ENCODE results near the gene CD79B.
A peak's percentile ranks its signal among the peaks of the same experiment; 100 is the strongest.

CD79B gene

DNA sequence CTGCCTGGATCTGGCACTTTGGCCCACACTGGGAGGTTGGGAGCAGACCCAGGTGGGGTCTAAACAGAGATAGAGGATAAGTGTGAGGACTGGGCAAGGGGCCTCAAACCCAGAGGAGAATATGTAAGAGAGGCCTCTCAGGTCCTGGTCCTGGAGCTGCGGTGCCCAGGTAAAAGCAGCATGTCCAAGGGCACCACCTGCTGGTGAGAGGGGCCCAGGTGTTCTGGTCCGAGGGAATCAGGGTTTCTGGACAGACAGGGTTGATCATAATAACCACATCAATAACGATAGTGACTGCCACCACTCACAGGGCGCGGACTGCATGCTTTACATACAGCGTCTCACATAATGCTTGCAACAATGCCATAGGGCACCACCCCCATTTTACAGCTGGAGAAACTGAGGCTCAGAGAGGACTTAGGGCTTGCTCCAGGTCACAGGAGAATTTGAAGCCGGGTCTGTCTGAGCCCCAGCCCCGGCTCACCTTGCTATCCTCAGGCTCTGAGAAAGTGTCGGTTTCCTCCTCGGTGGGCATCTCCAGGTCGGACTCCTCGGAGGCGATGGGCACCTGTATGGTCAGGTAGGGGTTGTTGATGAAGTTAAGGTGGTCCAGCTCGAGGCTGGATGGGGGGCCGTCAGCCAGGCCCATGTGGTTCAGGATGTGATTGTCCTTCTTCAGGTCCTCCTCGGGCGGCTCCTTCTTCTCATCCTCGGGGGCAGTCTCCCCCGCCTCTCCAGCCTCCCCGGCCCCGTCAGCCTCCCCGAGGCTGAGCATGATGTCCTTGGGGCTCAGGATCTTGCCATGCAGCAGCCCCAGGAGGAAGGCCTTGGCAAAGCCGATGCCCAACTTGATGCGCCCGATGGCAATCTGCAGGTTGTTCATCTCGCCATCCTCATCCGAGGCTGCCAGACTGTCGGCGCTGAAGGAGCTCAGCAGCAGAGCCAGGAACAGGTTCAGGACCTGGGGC, 19.1 kb upstream of the CD79B start:
- no peak for DNase-seq (ENCODE audit: low spot score)

DNA sequence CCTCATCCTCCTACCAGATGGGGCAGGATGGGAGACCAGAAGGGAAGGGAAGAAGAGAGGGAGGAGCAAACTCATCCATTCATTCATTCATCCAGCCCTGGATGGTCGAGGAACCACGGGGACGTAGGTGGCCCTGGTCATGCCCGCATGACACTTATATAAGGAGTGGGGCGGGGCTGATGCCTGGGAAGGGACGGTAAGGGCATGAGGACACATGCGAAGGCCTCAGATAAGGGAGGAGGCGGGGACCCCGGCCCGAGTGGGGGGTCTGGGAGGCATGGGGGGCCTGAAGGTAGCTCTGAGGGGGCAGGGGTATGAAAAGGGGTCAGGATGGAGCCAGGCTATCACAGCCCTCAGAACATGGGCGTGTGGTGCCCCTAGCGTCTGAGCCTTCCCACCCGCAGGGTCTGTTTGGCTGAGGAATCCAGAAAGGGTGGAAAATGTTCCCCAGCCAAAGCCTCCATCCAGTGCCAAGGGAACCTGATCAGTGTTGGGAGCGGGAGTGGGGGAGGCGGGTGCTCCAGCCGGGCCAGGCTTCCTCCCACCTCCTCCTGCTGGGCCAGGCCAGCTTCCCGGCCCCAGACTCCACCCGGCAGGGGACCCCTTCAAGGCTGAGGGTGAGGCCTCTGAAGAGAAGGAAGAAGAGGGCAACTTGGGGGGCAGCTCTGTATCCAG, 17.6 kb upstream of the CD79B start:
- DNase-seq (ENCODE audit: low spot score) = no peak

GRCh38 chr17:63948521-63948920, 16.4 kb upstream of the CD79B start:
- no peak for DNase-seq (ENCODE audit: low spot score)

DNA sequence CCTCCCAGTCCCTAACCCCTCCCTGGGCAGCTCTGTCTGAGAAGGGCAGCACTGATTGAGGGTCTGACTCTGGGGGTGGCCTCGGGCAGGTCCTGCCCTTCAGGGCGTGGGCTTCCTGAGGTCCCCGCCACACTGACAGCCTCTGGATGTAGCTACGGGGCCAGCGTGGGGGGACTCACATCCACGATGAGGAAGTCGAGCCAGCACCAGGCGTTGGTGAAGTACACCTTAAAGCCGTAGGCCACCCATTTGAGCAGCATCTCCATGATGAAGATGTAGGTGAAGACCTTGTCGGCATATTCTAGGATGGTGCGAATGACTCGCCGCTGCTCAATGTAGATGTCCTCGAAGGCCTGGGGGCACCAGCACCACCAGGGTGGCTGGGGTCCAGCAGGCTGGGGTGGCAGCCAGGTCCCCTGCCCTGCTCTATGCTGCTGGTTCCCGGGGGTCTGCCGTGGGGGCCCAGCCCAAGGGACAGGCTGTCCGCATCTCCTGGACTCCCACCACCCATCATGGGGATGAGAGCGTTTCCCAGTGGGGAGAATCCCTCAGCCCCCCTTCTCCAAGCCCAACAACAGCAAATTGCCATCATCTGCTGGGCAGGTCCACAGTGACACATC, 15.7 kb upstream of the CD79B start:
- no peak for DNase-seq (ENCODE audit: low spot score)

DNA sequence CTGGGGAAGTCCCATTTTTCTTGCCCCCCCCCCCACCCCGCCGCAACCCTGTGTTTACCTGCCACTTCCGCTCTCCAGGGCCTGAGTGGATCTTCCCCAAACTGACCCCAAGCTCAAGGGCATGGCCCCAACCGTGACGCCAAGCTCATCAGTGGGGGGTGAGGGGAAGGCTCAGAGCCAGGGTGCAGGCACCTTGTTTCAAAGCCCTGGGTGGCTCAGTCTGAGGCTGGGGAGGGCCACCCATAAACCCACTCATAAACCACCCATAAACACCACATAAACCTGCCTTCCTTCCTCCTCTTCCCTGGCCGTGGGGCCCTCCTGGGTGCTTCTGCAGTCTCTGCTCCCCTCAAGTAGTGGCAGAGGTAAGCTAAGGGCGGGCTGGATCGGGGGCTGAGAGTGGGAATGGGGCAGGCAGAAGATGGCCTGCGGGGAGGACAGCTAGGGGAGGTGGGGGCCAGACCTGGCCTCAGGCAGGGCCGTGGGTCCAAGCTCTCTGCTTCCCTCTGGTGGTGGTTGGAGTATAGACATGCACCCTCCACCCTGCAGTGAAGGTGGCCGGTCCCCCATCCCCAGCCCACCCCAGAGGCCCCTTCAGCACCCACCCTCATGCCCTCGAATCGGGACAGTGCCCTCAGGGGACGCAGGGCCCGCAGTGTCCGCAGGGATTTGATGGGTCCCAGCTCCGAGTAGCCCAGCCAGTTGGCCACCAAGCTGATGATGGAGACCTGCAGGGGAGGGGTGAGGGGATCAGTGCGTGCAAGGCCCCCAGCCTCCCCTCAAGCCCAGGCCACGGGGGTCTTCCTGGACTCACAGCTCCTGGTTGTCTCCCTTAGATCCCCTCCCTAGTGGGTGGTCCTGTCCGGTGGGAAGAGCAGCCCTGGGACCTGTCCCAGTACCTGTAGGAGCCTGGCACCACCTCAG, 14.6 kb upstream of the CD79B start:
- peak; percentile 32 for DNase-seq (ENCODE audit: low spot score)

DNA sequence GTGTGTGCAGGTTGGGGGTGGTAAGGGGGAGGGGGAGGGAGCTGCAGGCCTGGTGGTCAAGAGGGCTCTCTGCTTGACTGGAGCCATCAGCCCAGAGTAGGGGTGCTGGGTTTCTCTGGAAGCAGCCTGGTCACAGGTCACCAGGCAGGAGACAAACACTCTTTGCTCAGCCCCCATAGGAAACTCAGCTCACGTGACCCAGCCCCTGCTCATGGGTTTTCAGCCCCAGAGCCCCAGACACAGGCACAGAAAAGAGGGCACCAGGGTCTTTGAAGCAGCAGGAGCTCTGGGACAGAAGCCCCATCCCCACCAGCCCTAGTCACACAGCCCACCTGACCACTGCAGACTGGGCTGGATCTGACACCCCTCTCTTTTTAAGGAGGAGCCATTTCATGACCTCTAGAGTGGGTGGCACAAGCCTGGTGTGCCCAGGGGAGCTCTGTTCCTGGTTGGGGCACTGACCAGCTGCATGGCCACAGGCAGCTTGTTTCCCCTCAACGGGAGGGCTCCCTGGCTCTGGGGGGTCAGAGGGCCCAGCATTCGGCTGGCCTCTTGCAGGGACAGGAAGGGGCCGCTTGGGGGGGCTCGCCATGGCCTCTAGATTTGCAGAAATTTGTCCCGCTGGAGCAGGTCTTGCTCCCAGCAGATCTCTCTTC, 13.8 kb upstream of the CD79B start:
- DNase-seq (ENCODE audit: low spot score) = no peak

DNA sequence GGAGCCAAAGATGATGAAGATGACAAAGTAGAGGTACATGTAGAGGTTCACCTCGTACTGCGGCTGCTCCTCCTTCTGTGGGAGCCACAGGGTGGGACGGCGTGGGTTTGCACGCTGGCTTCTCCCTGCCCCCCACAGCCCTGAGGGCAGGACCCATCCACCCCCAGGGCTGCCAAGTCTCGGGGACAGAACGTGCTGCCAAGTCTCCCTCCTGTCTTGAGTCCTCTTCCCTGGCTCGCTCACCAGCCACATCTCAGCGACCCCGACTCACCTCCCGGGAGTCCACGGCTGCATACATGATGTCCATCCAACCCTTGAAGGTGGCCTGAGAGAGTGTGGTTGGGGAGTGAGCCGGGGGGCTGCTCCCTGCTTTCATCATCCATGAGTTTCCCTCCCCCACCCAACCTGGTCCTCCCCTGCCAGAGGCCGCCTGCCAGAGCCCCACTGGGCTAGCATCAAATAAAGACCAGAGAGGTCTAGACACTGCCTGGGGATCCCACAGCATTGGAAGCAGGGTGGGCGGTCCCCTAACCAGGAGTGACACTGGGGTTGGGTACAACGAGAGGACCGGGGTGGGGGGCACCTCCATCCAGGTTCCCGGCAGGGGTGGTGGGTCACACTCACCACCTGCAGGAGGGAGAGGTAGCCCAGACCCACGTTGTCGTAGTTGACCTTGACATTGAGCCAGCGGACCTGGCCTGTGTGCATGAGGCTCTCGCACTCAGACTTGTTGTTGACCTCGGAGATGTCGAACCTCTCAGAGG, 12.8 kb upstream of the CD79B start:
- no peak for DNase-seq (ENCODE audit: low spot score)

- DNase-seq (ENCODE audit: low spot score) = no peak
These were observed 11.6 kb upstream of the CD79B start for GRCh38 chr17:63943745-63944144.

GRCh38 chr17:63942309-63942985, 10.3 kb upstream of the CD79B start:
- DNase-seq (ENCODE audit: low spot score) = no peak

DNA sequence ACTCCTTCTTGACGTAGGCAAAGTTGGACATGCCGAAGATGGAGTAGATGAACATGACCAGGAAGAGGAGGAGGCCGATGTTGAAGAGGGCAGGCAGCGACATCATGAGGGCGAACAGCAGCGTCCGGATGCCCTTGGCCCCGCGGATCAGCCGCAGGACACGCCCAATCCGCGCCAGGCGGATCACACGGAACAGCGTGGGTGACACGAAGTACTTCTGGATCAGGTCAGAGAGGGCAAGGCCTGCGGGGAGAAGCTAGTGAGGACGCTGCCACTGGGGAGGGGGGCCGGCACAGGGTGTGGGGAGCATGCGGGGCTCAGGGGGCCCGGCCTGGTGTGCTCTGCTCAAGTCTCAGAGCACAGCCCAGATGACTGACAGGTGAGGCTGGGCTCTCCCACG, 9.6 kb upstream of the CD79B start:
- DNase-seq (ENCODE audit: low spot score) = no peak

- no peak for DNase-seq (ENCODE audit: low spot score)
These were observed 9.0 kb upstream of the CD79B start for GRCh38 chr17:63941162-63941561.

DNA sequence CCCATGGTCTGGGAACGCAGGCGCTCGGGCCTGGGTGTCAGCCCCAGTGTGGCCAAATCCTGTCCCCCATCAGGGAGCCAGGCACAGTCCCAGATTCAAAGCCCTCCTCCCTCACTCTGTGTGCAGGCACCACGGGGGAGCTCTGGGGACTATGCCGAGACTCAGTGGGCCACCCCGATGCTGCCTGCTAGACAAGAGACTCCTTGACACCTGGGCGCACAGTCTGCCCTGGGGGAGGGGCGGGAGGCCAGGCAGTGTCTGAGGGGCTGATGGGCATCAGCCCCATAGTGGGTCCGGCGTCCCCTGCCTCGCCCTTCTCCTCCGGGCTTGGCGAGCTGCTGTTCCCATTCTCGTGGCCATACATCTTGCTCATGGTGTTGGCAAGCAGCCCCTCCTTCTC, 8.5 kb upstream of the CD79B start:
- DNase-seq (ENCODE audit: low spot score) = no peak

DNA sequence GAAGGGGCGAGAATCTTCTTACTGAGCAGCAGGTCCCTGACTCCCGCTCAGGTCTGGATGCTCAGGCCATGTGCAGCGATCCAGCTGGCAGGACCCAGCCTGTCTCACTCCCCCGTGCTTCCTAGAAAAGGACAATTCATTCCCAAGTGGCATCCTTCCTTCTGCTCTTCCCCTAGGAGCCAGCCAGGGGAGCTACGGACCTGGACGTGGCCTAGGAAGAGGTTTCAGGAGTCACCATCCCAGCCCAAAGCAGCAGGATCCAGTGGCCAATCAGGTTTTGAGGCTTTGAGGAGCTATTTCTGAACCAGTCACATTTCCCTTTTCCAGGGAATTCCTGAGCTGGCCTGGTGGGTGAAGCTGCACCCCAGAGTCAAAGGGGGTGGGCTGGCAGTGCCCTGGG, 7.8 kb upstream of the CD79B start:
- DNase-seq (ENCODE audit: low spot score) = no peak

DNA sequence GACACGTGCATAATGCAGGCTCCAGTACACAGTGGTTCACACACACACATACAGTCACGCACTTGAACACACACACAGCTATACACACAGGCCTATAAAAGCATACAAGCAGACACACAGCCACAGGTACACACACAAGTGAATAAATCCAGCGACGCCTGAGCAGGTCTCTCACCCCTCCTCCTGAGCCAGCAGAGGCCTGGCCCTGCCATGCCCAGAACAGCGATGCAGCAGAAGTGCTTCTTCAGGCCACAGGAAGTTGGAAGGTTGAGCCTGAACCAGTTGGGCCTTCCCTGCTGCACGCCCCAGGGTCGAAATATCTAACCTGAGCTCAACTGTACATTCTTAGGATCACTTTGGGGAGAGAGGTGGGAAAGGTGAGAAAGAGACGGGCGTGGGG, 7.3 kb upstream of the CD79B start:
- no peak for DNase-seq (ENCODE audit: low spot score)

GRCh38 chr17:63937920-63938319, 5.8 kb upstream of the CD79B start:
- no peak for DNase-seq (ENCODE audit: low spot score)

DNA sequence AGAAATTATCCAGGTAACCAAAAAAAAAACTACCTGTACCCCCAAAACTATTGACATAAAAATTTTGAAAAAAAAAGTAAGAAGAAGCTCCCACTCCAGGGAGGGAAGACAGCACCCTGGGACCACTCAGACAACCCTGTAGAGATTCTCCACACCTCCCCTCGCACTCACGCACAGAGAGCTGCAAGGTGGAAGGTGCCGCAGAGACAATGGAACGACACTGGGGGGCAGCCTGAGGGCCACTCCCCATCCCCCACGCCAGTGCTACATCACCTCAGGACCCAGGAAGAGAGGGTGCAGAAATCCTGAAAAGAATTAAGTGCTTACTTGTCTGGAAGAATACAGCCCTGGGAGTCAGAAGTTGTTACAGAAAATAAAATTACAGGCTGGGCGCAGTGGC, 5.2 kb upstream of the CD79B start:
- DNase-seq (ENCODE audit: low spot score) = no peak

DNA sequence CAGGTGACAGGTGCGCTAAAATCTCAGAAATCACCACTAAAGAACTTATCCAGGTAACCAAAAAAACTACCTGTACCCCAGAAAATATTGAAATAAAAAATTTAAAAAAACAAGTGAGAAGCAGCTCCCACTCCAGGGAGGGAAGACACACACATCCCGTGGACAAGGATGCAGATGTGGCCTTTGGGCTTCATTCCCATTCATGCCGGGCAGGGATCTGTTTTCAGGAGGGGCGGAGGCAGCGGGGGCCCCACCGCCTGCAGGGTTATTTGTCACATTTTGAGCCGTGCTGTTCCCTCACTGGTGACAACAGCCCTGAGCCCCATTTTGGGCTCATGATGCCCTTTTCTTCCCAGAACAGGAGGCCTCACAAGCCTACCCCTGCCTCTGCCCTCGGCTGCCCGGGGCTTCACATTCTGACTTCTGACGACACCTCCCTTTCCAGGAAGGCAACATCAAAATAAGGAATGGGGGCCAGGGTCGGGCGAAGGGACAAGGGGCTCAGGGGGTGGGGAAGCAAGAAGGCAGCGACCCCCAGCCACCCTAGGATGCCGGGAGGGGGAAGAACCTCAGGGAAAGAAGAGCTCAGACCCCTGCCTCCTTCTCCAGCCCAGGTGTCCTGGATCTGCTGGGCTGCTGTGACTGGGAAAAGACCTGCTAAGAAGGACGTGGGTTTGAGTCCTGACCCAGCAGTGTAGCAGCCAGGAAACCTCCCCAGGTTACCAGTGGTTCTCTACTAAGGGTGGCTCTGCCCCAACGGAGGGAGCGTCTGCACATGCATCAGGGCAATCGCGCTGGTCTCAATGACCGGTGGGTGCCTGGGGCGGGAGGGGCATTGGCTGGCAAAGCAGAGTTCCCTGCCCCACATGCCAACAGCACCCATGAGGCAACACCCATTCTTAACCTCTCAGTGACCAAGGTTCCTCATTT, 2.3 kb upstream of the CD79B start:
- DNase-seq (ENCODE audit: low spot score) = no peak

DNA sequence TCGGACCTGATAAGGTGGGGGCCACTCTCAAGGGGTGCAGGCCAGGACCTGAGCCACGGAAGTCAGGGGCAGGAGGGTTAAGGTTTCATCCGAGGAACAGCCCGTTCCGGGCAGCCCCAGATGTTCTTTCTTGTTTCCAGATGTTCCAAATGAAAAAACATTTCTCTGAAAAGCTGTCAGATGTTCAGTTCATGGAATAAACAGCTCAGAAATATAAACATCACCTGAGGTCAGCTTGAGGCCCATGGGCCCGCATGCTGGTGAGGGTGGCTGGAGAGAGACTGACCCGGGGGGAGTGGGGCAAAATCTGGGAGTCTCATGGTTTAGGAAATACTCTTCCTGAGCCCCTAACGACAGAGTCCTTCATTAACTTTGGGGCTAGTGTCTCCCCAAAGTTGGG, 1.5 kb upstream of the CD79B start:
- DNase-seq (ENCODE audit: low spot score) = no peak

DNA sequence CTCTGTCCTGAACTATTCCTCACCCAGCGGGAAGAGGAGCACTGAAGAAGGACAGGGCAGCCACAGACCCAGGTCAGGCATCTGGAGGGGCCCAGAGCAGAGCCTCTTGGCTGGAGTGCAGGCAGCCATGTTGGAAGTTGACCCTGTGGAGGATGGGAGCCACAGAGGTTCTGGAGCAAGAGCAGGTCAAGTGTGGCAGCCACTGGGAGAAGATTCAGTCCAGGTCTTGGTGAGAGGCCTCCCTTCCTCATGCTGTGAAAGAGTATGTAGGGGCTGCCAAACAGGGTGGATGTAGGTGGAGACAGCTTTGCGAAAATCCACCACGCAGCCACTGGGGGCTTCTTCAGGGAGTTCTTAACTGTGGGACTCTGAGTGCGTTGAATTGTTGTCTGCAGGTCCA, 590 bp upstream of the CD79B start:
- DNase-seq (ENCODE audit: low spot score) = no peak

Measured in kidney capillary endothelial cell (primary cell).